NCI-H2029 treated with DMSO at 0.1 percent for 48 hours (cell line): Measurements from ENCODE around the gene KRTAP3-2.
A peak's percentile ranks its signal among the peaks of the same experiment; 100 is the strongest.

Source experiments
- DNase-seq: peaks from one replicate; lab custom pipeline; 2025; lab: John Stamatoyannopoulos, UW

Gene KRTAP3-2

GRCh38 chr17:40963838-40964237 is 35.9 kb downstream of the KRTAP3-2 start:
- no peak for DNase-seq

GRCh38 chr17:40962059-40962561 is 37.6 kb downstream of the KRTAP3-2 start:
- DNase-seq = no peak

- no peak for DNase-seq
Observed at GRCh38 chr17:40961591-40961990, 38.1 kb downstream of the KRTAP3-2 start.

GRCh38 chr17:40960144-40960543 is 39.6 kb downstream of the KRTAP3-2 start:
- no peak for DNase-seq

- peak; percentile 58 for DNase-seq
Observed at GRCh38 chr17:40958086-40958953, 41.4 kb downstream of the KRTAP3-2 start.

- DNase-seq = no peak
Observed at GRCh38 chr17:40956401-40957254, 43.1 kb downstream of the KRTAP3-2 start.

- DNase-seq = no peak
Observed at GRCh38 chr17:40953881-40954280, 45.8 kb downstream of the KRTAP3-2 start.

GRCh38 chr17:40952661-40953060 is 47.0 kb downstream of the KRTAP3-2 start:
- DNase-seq = no peak

- DNase-seq = no peak
Observed at GRCh38 chr17:40952154-40952553, 47.6 kb downstream of the KRTAP3-2 start.

- no peak for DNase-seq
Observed at GRCh38 chr17:40951011-40951622, 48.6 kb downstream of the KRTAP3-2 start.

- DNase-seq = no peak
Observed at GRCh38 chr17:40950176-40950575, 49.5 kb downstream of the KRTAP3-2 start.

GRCh38 chr17:40949418-40949817 is 50.3 kb downstream of the KRTAP3-2 start:
- DNase-seq = no peak
